T-helper 22 cell (primary cell): ENCODE results near the gene SEMA3A.
"Not testable (repeated sequence)": the region's sequence is repeated elsewhere in the genome, so short reads cannot be mapped to it uniquely, and the experiment has no call there.

Source experiments
- DNase-seq: peaks from one replicate; pipeline ENCODE4 v3.0.0-alpha.2; 2020; ENCODE audit warnings: low read depth

SEMA3A gene

DNA sequence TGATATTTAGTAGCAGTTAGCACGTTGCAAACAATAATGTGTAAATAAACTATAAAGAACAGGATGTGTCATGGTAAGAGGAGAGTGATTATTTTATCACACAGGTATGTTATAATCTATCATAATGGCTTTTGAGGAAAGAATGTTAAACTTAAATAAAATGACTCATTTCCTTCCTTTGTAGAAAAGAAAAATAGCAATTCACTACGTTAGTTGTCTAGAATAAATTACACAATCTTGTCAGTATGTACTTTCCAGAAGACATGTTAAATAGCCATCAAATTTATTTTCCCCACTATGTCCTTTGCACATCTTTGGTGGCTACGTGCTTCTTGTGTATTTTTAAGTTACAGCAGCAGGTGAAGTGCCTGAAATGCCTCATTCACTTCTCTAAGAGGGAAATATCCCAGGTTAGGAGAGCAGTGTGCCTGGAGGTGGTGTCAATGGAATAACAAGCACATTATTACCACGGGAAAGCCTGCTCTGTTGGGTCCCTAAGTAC, 133.8 kb downstream of the SEMA3A start:
- DNase-seq: no peak

- DNase-seq: no peak
Measured at GRCh38 chr7:84060000-84060399, 134.6 kb downstream of the SEMA3A start.

DNA sequence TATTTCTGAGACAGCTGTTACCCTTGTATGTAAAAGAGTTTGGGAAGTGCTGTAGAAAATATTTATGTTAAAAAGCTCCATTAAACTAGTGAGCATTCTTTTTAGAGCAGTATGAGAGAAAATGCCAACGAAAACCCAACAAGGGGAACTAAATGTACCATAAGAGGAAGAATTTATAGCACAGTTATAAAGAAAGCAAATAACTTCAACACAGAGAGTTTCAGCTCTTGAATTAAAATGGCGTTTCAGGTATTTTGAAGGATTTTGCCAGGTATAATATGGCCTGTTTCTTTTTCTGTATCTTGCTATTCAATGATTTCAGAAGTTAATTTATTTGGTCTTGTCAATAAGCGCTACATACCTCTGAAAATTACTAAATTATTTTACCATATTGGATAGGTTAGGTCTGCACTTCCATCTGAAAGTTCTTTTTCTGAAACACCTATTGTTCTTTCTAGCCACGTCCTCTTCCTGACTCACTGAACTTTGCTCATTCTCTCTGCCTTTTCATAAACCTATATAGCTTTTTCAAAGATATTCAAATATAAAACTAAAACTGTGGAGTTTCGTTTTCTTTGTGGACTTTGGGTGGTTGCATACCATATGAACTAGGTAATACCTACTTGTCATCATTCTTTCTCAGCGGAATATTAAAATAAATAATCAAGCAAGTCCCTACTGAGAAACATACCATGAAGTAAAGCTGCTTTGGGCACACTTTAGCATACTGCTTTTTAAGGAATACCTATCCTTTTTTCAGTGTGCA, 136.1 kb downstream of the SEMA3A start:
- no peak for DNase-seq

DNA sequence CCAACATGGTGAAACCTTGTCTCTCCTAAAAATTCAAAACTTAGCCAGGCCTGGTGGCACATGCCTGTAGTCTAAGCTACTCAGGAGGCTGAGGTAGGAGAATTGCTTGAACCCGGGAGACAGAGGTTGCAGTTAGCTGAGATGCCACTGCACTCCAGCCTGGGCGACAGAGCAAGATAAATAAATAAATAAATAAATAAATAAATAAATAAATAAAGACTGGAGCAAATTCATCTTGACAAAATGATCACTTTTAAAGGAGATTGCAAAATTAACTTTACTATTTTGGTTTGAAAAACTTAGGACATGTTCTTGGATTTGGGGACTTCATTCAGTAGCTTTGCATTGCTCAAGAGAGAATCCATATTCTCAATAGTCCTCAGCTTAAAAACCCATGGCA, 137.0 kb downstream of the SEMA3A start:
- DNase-seq: no peak

GRCh38 chr7:84055904-84056605, 138.5 kb downstream of the SEMA3A start:
- no peak for DNase-seq

DNA sequence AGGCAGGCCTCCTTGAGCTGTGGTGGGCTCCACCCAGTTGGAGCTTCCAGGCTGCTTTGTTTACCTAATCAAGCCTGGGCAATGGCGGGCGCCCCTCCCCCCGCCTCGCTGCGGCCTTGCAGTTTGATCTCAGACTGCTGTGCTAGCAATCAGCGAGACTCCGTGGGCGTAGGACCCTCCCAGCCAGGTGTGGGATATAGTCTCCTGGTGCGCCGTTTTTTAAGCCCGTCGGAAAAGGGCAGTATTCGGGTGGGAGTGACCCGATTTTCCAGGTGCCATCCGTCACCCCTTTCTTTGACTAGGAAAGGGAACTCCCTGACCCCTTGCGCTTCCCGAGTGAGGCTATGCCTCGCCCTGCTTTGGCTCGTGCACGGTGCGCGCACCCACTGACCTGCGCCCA, 139.4 kb downstream of the SEMA3A start:
- not testable (repeated sequence) for DNase-seq

- DNase-seq: no peak
Measured at GRCh38 chr7:84049071-84049836, 145.3 kb downstream of the SEMA3A start.

- DNase-seq: no peak
Measured at GRCh38 chr7:84047085-84047484, 147.5 kb downstream of the SEMA3A start.

GRCh38 chr7:84044834-84045233, 149.8 kb downstream of the SEMA3A start:
- DNase-seq: no peak

- no peak for DNase-seq
Measured at GRCh38 chr7:84043661-84044191, 150.9 kb downstream of the SEMA3A start.

- DNase-seq: no peak
Measured at GRCh38 chr7:84042110-84042539, 152.5 kb downstream of the SEMA3A start.

DNA sequence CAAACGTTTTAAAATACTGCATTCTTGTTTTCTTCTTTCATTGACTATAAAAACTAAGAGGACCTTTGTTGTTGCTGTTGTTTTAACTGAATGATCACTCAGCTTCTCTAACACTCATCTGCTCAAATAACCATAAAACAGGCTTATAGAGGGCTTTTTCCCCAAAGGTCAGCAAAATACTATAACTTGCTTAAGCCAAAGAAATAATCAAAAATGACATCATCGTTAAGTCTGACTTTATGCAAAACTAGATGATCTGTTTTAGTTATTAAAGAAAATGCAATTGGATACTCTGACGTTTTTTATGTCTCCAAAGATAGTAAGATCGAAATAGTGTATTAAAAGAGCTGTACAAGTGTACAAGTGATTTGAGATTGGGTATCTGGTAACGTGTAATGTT, 152.9 kb downstream of the SEMA3A start:
- no peak for DNase-seq

DNA sequence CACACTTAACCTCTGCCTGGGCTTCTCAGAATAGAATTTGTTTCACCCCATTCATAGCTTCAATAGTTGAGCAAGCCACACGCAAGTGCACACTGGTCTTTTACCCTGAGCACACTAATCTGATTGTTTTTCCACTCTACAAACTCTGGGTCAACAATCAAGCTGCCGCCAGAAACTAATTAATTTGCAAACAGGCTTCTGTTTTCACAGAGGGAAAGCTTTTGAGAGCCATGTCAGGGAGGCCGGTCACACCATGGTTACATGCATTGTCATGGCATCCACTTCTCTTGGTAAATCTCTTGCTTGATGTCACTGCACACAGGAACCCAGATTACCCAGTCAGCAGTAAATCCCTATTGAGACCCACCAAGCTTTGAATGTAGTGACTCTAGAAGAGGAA, 154.2 kb downstream of the SEMA3A start:
- no peak for DNase-seq

DNA sequence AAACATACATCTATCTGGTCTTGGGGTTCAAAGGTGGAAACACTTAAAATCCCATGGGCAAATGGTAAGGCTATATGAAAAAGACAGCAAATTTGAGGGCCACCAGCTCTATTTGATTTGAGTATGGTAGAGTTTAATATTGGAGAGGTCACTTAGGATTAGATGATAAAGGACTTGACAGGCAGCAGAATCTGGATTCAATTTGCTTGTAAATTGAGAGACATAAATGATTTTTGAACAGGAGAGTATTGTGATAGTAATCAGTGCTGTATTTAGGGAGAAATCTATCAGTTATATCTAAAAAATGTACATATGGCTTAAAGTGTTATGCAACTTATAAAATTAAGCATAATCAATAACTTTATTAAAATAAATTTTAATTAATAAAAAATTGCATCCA, 155.2 kb downstream of the SEMA3A start:
- DNase-seq: no peak

GRCh38 chr7:84027678-84028077, 166.9 kb downstream of the SEMA3A start:
- no peak for DNase-seq

DNA sequence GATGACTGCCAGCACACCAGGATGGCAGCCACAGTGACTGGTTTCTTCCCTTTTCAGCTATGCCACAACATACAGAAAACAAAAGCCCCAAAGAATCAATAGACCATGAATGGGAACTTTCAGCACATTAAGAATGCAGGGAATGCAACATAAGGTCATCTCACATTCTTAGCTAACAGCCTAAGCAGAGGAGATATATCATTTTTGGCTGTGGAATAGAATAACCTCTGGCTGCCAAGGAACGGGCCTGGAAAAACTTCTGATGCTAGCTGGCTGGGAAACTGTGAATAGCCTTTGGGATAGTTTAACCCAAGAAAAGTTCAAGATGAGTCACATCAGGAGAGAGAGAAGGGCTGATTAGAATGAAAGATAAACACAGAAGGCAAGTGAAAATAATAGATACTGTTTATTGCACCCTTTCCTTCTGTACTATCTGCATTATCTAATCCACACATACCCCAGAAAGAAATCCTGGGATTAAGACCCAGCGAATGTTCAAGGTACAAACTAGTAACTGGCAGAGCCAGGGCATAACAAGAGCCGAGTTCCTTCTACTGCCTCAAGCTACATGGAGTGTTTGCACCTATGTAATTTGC, 169.2 kb downstream of the SEMA3A start:
- DNase-seq: no peak

GRCh38 chr7:84022684-84023308, 171.8 kb downstream of the SEMA3A start:
- no peak for DNase-seq

GRCh38 chr7:84022009-84022408, 172.6 kb downstream of the SEMA3A start:
- no peak for DNase-seq

DNA sequence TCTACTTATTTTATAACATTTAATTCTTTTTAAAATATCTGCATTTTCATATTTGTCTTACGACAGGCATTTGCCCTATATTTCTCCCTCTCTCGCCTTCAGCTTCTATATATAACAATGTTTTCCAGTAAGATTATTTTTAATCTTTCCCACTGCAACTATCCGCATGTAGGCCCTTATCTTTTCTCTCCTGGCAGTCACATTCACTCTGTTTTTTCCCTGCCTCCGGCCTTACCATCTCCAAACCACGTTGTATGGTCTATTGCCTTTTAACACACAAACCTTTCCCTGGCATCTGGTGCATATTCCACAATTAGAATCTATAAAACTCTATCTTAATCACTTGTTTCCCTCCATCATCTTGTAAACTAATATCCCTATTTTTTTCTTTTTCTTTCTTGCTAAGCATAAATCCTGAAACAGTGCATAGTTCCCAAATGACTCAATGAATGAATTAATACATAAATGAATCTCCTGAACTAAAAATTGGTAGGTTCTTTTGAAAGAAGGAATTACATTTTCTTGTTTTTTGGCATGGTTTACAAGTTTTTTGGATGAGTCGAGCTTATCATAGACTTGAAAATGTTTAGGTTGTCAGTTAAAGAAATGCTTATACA, 173.2 kb downstream of the SEMA3A start:
- no peak for DNase-seq

DNA sequence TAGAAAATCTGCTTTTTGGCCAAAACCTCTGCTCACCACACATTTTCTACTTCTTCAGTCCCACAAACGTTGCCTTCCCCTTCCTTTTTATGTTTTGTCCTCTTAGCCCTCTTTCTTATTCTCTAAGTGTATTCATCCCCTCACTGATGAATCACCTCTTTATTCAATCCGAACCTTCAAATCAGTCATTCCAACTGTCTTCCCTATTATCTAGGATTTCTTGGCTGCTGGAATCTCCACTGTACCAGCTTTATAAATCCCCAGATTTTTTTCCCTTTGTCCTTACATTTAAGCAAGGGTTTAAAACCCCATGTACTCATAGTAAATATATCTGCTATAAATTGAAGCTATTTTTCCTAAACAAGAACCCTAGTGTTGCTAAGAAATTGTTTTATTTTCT, 176.9 kb downstream of the SEMA3A start:
- DNase-seq: no peak

- DNase-seq: no peak
Measured at GRCh38 chr7:84013616-84014240, 180.9 kb downstream of the SEMA3A start.
